IMR-90 (cell line): Measurements from ENCODE around the gene ZRANB3. TPM values are rescaled to one million over a fixed set of nuclear protein-coding genes. Genes with fewer than 3 reads are reported as not detected.

Experiments used
- ATAC-seq: fragments of 200-7000 bp; cut with Tn5 transposase; 2 replicates; pipeline ENCODE4 v1.9.1; 2020; ENCODE audit warnings: low read depth, mild to moderate bottlenecking, moderate library complexity
- BruUV-seq: library from RNA; stranded (reverse); fragments of 400-500 nt; replicated peaks from 2 replicates; lab custom pipeline; 2021; lab: Mats Ljungman, UMichigan
- CTCF ChIA-PET: fragments of 300-600 bp; formaldehyde crosslinking; extraction: SDS; loops from one replicate; lab custom pipeline; 2021; ENCODE audit warnings: antibody characterized with exemption; lab: Yijun Ruan, JAX
- POLR2A ChIA-PET: fragments of 300-600 bp; sonication (Branson Sonifier 250); formaldehyde crosslinking; loops from one replicate; lab custom pipeline; 2022; ENCODE audit warnings: antibody characterized with exemption; ENCODE audit not compliant: unreplicated experiment; lab: Charles Lee
- DNase-seq: peaks from one replicate; pipeline ENCODE4 v3.0.0; 2013
- H2AFZ ChIP-seq: replicated peaks from 2 replicates; pipeline ENCODE3; 2013; ENCODE audit warnings: low read length, mild to moderate bottlenecking; ENCODE audit not compliant: poor library complexity
- H2AK5ac ChIP-seq: 2 replicates; pipeline ENCODE4 v1.6.1; 2013; ENCODE audit warnings: low read depth, low read length, inconsistent platforms
- H2AK9ac ChIP-seq: replicated peaks from 2 replicates; pipeline ENCODE3; 2013; ENCODE audit warnings: mild to moderate bottlenecking, low read depth, low read length, moderate library complexity; ENCODE audit not compliant: poor library complexity
- H2BK120ac ChIP-seq: 2 replicates; pipeline ENCODE4 v1.6.1; 2013; ENCODE audit warnings: low read depth, low read length, inconsistent platforms
- H2BK15ac ChIP-seq: 3 replicates; pipeline ENCODE4 v1.6.1; 2013; ENCODE audit warnings: low read depth, low read length, inconsistent platforms
- H2BK20ac ChIP-seq: 2 replicates; pipeline ENCODE4 v1.6.1; 2013; ENCODE audit warnings: low read depth, mild to moderate bottlenecking, inconsistent platforms, low read length, moderate library complexity
- H2BK5ac ChIP-seq: 2 replicates; pipeline ENCODE4 v1.6.1; 2013; ENCODE audit warnings: mild to moderate bottlenecking, low read depth, low read length, inconsistent platforms; ENCODE audit not compliant: poor library complexity, severe bottlenecking
- H3K14ac ChIP-seq: replicated peaks from 2 replicates; pipeline ENCODE4 v1.6.1; 2013; ENCODE audit warnings: low read depth, low read length, inconsistent platforms
- H3K18ac ChIP-seq: 2 replicates; pipeline ENCODE4 v1.6.1; 2013; ENCODE audit warnings: low read depth, low read length, control low read depth
- H3K23ac ChIP-seq: 2 replicates; pipeline ENCODE4 v1.6.1; 2013; ENCODE audit warnings: low read depth, low read length, inconsistent platforms
- H3K27ac ChIP-seq: 2 replicates; pipeline ENCODE4 v1.5.1; 2013; ENCODE audit warnings: mild to moderate bottlenecking, control low read depth, low read length; ENCODE audit not compliant: insufficient read depth
- H3K27me3 ChIP-seq: 2 replicates; pipeline ENCODE4 v1.6.1; 2013; ENCODE audit warnings: low read length; ENCODE audit not compliant: control insufficient read depth, insufficient read depth
- H3K36me3 ChIP-seq: 2 replicates; pipeline ENCODE4 v1.6.1; 2013; ENCODE audit warnings: low read length, mixed read lengths; ENCODE audit not compliant: control insufficient read depth, insufficient read depth
- H3K4ac ChIP-seq: 2 replicates; pipeline ENCODE4 v1.6.1; 2013; ENCODE audit warnings: low read depth, low read length, inconsistent platforms
- H3K4me1 ChIP-seq: 2 replicates; pipeline ENCODE4 v1.6.1; 2013; ENCODE audit warnings: low read length, mixed read lengths; ENCODE audit not compliant: control insufficient read depth, insufficient read depth
- H3K4me2 ChIP-seq: 2 replicates; pipeline ENCODE4 v1.6.1; 2013; ENCODE audit warnings: low read depth, mild to moderate bottlenecking, control low read depth, low read length, moderate library complexity
- H3K4me3 ChIP-seq: 2 replicates; pipeline ENCODE4 v1.5.1; 2013; ENCODE audit warnings: low read depth, mild to moderate bottlenecking, control low read depth, low read length, moderate library complexity; ENCODE audit not compliant: insufficient read depth
- H3K56ac ChIP-seq: 2 replicates; pipeline ENCODE4 v1.6.1; 2013; ENCODE audit warnings: low read length, inconsistent platforms; ENCODE audit not compliant: insufficient read depth; ENCODE audit errors: extremely low read depth
- H3K79me1 ChIP-seq, 2 experiments: 2 replicates each; pipeline ENCODE4 v1.6.1; 2013; ENCODE audit warnings: low read length in 2 of 2, inconsistent platforms in 1 of 2, low read depth in 1 of 2
- H3K9ac ChIP-seq: 2 replicates; pipeline ENCODE4 v1.6.1; 2013; ENCODE audit warnings: low read depth, low read length, control low read depth
- H3K9me1 ChIP-seq: 2 replicates; pipeline ENCODE4 v1.6.1; 2013; ENCODE audit warnings: low read length, inconsistent platforms; ENCODE audit not compliant: insufficient read depth
- H3K9me3 ChIP-seq: 2 replicates; pipeline ENCODE4 v1.6.1; 2013; ENCODE audit warnings: low read length; ENCODE audit not compliant: control insufficient read depth, insufficient read depth
- H4K20me1 ChIP-seq: 2 replicates; pipeline ENCODE4 v1.6.1; 2013; ENCODE audit warnings: low read length, inconsistent platforms; ENCODE audit not compliant: insufficient read depth
- H4K5ac ChIP-seq: 2 replicates; pipeline ENCODE4 v1.6.1; 2013; ENCODE audit warnings: mild to moderate bottlenecking, low read depth, low read length, control low read depth
- H4K8ac ChIP-seq, 2 experiments: 2 replicates each; pipeline ENCODE4 v1.6.1; 2013; ENCODE audit warnings: low read depth in 2 of 2, low read length in 2 of 2, control low read depth in 1 of 2, inconsistent platforms in 1 of 2
- H4K91ac ChIP-seq: 2 replicates; pipeline ENCODE4 v1.6.1; 2013; ENCODE audit warnings: low read depth, low read length, inconsistent platforms; ENCODE audit not compliant: insufficient read depth
- CEBPB ChIP-seq: IDR thresholded peaks from 2 replicates; pipeline ENCODE4 v1.6.1; 2012; ENCODE audit warnings: low read depth, low read length, improper control_type of control experiment
- CHD1 ChIP-seq: IDR thresholded peaks from 2 replicates; pipeline ENCODE4 v1.6.1; 2012; ENCODE audit warnings: low read depth, low read length, improper control_type of control experiment
- MAFK ChIP-seq: IDR thresholded peaks from 2 replicates; pipeline ENCODE4 v1.6.1; 2012; ENCODE audit warnings: low read depth, low read length, improper control_type of control experiment
- MAZ ChIP-seq: IDR thresholded peaks from 2 replicates; pipeline ENCODE4 v1.6.1; 2012; ENCODE audit warnings: low read depth, mild to moderate bottlenecking, low read length, improper control_type of control experiment, moderate library complexity, borderline replicate concordance
- MXI1 ChIP-seq: IDR thresholded peaks from 2 replicates; pipeline ENCODE4 v1.6.1; 2012; ENCODE audit warnings: low read depth, mild to moderate bottlenecking, low read length, moderate library complexity, borderline replicate concordance
- POLR2A ChIP-seq: IDR thresholded peaks from 2 replicates; pipeline ENCODE4 v1.6.1; 2012; ENCODE audit warnings: mild to moderate bottlenecking, low read depth, low read length
- RCOR1 ChIP-seq: IDR thresholded peaks from 2 replicates; pipeline ENCODE4 v1.6.1; 2012; ENCODE audit warnings: mild to moderate bottlenecking, low read length, improper control_type of control experiment; ENCODE audit not compliant: insufficient replicate concordance
- RFX5 ChIP-seq: IDR thresholded peaks from 2 replicates; pipeline ENCODE4 v1.8.0; 2012; ENCODE audit warnings: low read depth, mild to moderate bottlenecking, low read length, moderate library complexity
- WGBS, 2 experiments: methylation state at CpG; one replicate each; pipeline versions ENCODE4 v1.1.5 to v1.1.7; 2013; ENCODE audit warnings: missing lambda C conversion rate in 2 of 2; ENCODE audit not compliant: insufficient read length in 1 of 2; ENCODE audit errors: extremely low coverage in 2 of 2; 5-methylcytosine and 5-hydroxymethylcytosine counted together
- dilution Hi-C: fragments of 300-500 bp; cut with HindIII; formaldehyde crosslinking; loops from one replicate; pipeline ENCODE4 v1.14.3; 2018; ENCODE audit warnings: low sequenced_read_pairs; ENCODE audit not compliant: unreplicated experiment
- in situ Hi-C: fragments of 300-500 bp; cut with MboI; formaldehyde crosslinking; loops from 3 replicates; pipeline ENCODE4 v1.14.3; 2019; ENCODE audit warnings: low sequenced_read_pairs, inconsistent platforms, mixed read lengths
- intact Hi-C: fragments of 100-400 bp; cut with micrococcal nuclease; formaldehyde crosslinking; loops from 2 replicates; pipeline ENCODE4 v1.10.0; 2022
- polyA plus RNA-seq, 3 experiments: library from polyadenylated mRNA; depleted of rRNA; stranded (reverse); fragments of >200 nt; gene quantifications; 2 replicates each; pipeline ENCODE4 v1.2.3, GENCODE V29; 2012; ENCODE audit warnings: low replicate concordance in 1 of 3
- total RNA-seq: library from RNA; depleted of rRNA; stranded (reverse); fragments of >200 nt; gene quantifications from 2 replicates; pipeline ENCODE4 v1.2.3, GENCODE V29; 2012
- TF ChIP-seq, protein P1 (sequence below): fragments of 150-350 bp; IDR thresholded peaks from 2 replicates; pipeline ENCODE4 v1.6.1; 2017; ENCODE audit warnings: mild to moderate bottlenecking, antibody characterized with exemption, low read length, low read depth
- TF ChIP-seq, protein P2 (sequence below): conservative IDR thresholded peaks from 2 replicates; pipeline ENCODE4 v1.5.1; 2012; ENCODE audit warnings: mild to moderate bottlenecking, low read depth, low read length, improper control_type of control experiment

Gene ZRANB3
- total and polyA plus RNA-seq, 2 of the 4 experiments (the other 2 are of a cell fraction), result 3.4 to 9.3 TPM

DNA sequence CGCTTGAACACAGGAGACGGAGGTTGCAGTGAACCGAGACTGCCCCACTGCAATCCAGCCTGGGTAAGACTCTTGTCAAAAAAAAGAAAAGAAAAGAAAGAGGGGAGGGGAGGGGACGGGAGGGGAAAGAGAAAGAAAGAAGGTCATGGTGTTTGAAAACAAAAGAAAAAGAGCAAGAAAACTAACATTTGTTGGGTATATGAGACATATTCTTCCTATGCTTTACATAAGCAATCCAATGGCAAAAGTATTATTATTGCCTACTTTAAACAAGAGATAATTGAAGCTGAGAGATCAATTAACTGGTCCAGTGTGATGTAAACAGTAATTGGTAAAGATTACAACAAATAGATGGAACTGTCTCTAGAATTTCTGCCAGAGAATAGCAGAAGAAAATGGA lies 157.3 kb downstream of the ZRANB3 start:
- no peak overlapping the region for H3K9ac ChIP-seq
- ChIA-PET POLR2A (no interaction called here), CTCF (no interaction called here)
- H3K79me1 ChIP-seq, result no peaks in the 10 kb centered on the region
- H3K27me3 ChIP-seq, result no peaks in the 10 kb centered on the region
- no peak overlapping the region for H2AK9ac ChIP-seq
- H3K4me3 ChIP-seq, result no peak overlapping the region
- H2AK5ac ChIP-seq, result no peak overlapping the region
- no peaks in the 10 kb centered on the region for H3K9me3 ChIP-seq
- no peak for ATAC-seq
- H4K8ac ChIP-seq, result no peak overlapping the region
- no peaks in the 10 kb centered on the region for H3K36me3 ChIP-seq
- DNase-seq, result no peak
- no peaks in the 10 kb centered on the region for H4K20me1 ChIP-seq
- H3K4me2 ChIP-seq, result no peak overlapping the region
- H4K5ac ChIP-seq, result no peak overlapping the region
- H3K4ac ChIP-seq, result no peak overlapping the region
- H2BK5ac ChIP-seq, result no peak overlapping the region
- no peak overlapping the region for H3K18ac ChIP-seq
- H2BK15ac ChIP-seq, result no peak overlapping the region
- H4K91ac ChIP-seq, result no peak overlapping the region
- BruUV-seq, result no TSS peak
- H2BK120ac ChIP-seq, result no peak overlapping the region
- in situ Hi-C loops (no loop called here), dilution Hi-C loops (no loop called here), intact Hi-C loops (no loop called here)
- H3K9me1 ChIP-seq, result no peaks in the 10 kb centered on the region
- no peak overlapping the region for H3K14ac ChIP-seq
- no peak overlapping the region for H3K27ac ChIP-seq
- no peaks in the 10 kb centered on the region for H3K4me1 ChIP-seq
- WGBS, 2 experiments, result no CpG with 5 or more reads among the region's 4 CpGs
- no peak overlapping the region for H3K56ac ChIP-seq
- H2AFZ ChIP-seq, result no peak overlapping the region
- H3K23ac ChIP-seq, result no peak overlapping the region
- TF ChIP-seq MAFK (no peak), RCOR1 (no peak), CHD1 (no peak), CEBPB (no peak), RFX5 (no peak), POLR2A (no peak), MAZ (no peak), MXI1 (no peak)
- TF ChIP-seq, protein P1, sequence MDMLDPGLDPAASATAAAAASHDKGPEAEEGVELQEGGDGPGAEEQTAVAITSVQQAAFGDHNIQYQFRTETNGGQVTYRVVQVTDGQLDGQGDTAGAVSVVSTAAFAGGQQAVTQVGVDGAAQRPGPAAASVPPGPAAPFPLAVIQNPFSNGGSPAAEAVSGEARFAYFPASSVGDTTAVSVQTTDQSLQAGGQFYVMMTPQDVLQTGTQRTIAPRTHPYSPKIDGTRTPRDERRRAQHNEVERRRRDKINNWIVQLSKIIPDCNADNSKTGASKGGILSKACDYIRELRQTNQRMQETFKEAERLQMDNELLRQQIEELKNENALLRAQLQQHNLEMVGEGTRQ, result no peak
- TF ChIP-seq, protein P2, sequence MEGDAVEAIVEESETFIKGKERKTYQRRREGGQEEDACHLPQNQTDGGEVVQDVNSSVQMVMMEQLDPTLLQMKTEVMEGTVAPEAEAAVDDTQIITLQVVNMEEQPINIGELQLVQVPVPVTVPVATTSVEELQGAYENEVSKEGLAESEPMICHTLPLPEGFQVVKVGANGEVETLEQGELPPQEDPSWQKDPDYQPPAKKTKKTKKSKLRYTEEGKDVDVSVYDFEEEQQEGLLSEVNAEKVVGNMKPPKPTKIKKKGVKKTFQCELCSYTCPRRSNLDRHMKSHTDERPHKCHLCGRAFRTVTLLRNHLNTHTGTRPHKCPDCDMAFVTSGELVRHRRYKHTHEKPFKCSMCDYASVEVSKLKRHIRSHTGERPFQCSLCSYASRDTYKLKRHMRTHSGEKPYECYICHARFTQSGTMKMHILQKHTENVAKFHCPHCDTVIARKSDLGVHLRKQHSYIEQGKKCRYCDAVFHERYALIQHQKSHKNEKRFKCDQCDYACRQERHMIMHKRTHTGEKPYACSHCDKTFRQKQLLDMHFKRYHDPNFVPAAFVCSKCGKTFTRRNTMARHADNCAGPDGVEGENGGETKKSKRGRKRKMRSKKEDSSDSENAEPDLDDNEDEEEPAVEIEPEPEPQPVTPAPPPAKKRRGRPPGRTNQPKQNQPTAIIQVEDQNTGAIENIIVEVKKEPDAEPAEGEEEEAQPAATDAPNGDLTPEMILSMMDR, result no peak
- no peak overlapping the region for H2BK20ac ChIP-seq
